ENCODE results near the gene ACOT9.

The ACOT9 gene

GRCh38 chrX:23731951-23732350 lies 11.1 kb downstream of the ACOT9 start:
- Histone ChIP-seq H3K79me2 (ENCODE audit: insufficient read depth, low read length) (no peaks in the 10 kb centered on the region; the same call in 1 of the 2 replicates), H3K9me3 (ENCODE audit: insufficient read depth, low read length) (no peaks in the 10 kb centered on the region), H2AFZ (ENCODE audit: low read depth, low read length, severe bottlenecking) (no peak overlapping the region), H3F3A (ENCODE audit: insufficient read depth) (no peaks in the 10 kb centered on the region), H3K4me2 (ENCODE audit: low read depth, low read length, poor library complexity, severe bottlenecking) (no peak overlapping the region), H3K9ac (ENCODE audit: low read length) (no peak overlapping the region), H3K36me3 (ENCODE audit: low read length) (no peaks in the 10 kb centered on the region), H3K27me3 (ENCODE audit: low read length) (no peaks in the 10 kb centered on the region), H3K4me3 (ENCODE audit: insufficient read depth, low read length, poor library complexity, severe bottlenecking) (no peak overlapping the region), H3K9me2 (replicated peaks; ENCODE audit: insufficient read depth, low read length) (no peaks in the 10 kb centered on the region), H3K27ac (ENCODE audit: low read depth, low read length) (no peak overlapping the region), H4K20me1 (ENCODE audit: low read depth, low read length) (no peaks in the 10 kb centered on the region)
- TF ChIP-seq EZH2phosphoT487 (conservative IDR thresholded peaks at IDR 0.05; ENCODE audit: low read length) (no peak), CTCF (IDR thresholded peaks at IDR 0.05; ENCODE audit: insufficient read depth, low read length, poor library complexity, severe bottlenecking) (no peak)

GRCh38 chrX:23729214-23729613 lies 13.9 kb downstream of the ACOT9 start:
- Histone ChIP-seq H3K9ac (ENCODE audit: low read length) (no peak overlapping the region), H3K27me3 (ENCODE audit: low read length) (no peaks in the 10 kb centered on the region), H3K36me3 (ENCODE audit: low read length) (no peaks in the 10 kb centered on the region), H3F3A (ENCODE audit: insufficient read depth) (no peaks in the 10 kb centered on the region), H2AFZ (ENCODE audit: low read depth, low read length, severe bottlenecking) (no peak overlapping the region), H3K79me2 (ENCODE audit: insufficient read depth, low read length) (no peaks in the 10 kb centered on the region), H3K27ac (ENCODE audit: low read depth, low read length) (no peak overlapping the region), H3K4me2 (ENCODE audit: low read depth, low read length, poor library complexity, severe bottlenecking) (no peak overlapping the region), H3K4me3 (ENCODE audit: insufficient read depth, low read length, poor library complexity, severe bottlenecking) (no peak overlapping the region), H3K9me3 (ENCODE audit: insufficient read depth, low read length) (no peaks in the 10 kb centered on the region), H4K20me1 (ENCODE audit: low read depth, low read length) (no peaks in the 10 kb centered on the region), H3K9me2 (replicated peaks; ENCODE audit: insufficient read depth, low read length) (no peaks in the 10 kb centered on the region)
- no peak for TF ChIP-seq EZH2phosphoT487 (conservative IDR thresholded peaks at IDR 0.05; ENCODE audit: low read length)
- TF ChIP-seq CTCF (IDR thresholded peaks at IDR 0.05; ENCODE audit: insufficient read depth, low read length, poor library complexity, severe bottlenecking) = no peak

GRCh38 chrX:23727206-23727605 lies 15.9 kb downstream of the ACOT9 start:
- TF ChIP-seq CTCF (IDR thresholded peaks at IDR 0.05; ENCODE audit: insufficient read depth, low read length, poor library complexity, severe bottlenecking) (no peak), EZH2phosphoT487 (conservative IDR thresholded peaks at IDR 0.05; ENCODE audit: low read length) (no peak)
- H3K9me3 ChIP-seq (ENCODE audit: insufficient read depth, low read length) = no peaks in the 10 kb centered on the region
- H4K20me1 ChIP-seq (ENCODE audit: low read depth, low read length) = no peaks in the 10 kb centered on the region
- H3K27ac ChIP-seq (ENCODE audit: low read depth, low read length) = no peak overlapping the region
- H3K27me3 ChIP-seq (ENCODE audit: low read length) = no peaks in the 10 kb centered on the region
- no peak overlapping the region for H3K4me3 ChIP-seq (ENCODE audit: insufficient read depth, low read length, poor library complexity, severe bottlenecking)
- H2AFZ ChIP-seq (ENCODE audit: low read depth, low read length, severe bottlenecking) = no peak overlapping the region
- no peaks in the 10 kb centered on the region for H3K79me2 ChIP-seq (ENCODE audit: insufficient read depth, low read length)
- no peaks in the 10 kb centered on the region for H3K9me2 ChIP-seq (replicated peaks; ENCODE audit: insufficient read depth, low read length)
- H3K9ac ChIP-seq (ENCODE audit: low read length) = no peak overlapping the region
- H3K4me2 ChIP-seq (ENCODE audit: low read depth, low read length, poor library complexity, severe bottlenecking) = no peak overlapping the region
- H3K36me3 ChIP-seq (ENCODE audit: low read length) = no peaks in the 10 kb centered on the region
- no peaks in the 10 kb centered on the region for H3F3A ChIP-seq (ENCODE audit: insufficient read depth)
